Stimulated activated CD4-positive, alpha-beta T cell treated with anti-CD3 and anti-CD28 coated beads, Interleukin-4, amount 100 ng/mL, for 24 hours (primary cell): ENCODE data around the gene DNM2.
"Not testable (repeated sequence)": the region's sequence is repeated elsewhere in the genome, so short reads cannot be mapped to it uniquely, and the experiment has no call there.

Experiments
- DNase-seq: peaks from one replicate; pipeline ENCODE4 v3.0.0-alpha.2; 2020

DNM2 gene

GRCh38 chr19:10756371-10756770 is 38.5 kb downstream of the DNM2 start:
- DNase-seq: no peak

DNA sequence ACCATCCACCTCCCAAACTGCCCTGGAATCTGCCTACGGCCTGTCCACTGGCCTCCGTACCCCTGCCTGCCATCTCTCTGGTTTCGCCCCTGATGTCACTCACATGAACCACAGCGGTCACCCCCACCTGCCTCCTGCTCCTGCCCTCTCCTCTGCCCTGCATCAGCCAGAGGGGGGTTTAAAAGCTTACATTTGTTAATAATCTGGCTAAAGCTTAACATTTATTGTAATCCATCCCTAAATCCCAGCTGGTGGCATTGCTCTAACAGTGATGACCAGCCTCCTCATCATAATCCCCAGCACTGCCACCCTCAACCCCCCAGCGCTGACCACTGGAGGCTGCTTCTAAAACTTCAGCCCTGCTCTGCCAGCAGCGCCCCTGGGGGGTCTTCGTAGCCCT is 38.9 kb downstream of the DNM2 start:
- DNase-seq: no peak

DNA sequence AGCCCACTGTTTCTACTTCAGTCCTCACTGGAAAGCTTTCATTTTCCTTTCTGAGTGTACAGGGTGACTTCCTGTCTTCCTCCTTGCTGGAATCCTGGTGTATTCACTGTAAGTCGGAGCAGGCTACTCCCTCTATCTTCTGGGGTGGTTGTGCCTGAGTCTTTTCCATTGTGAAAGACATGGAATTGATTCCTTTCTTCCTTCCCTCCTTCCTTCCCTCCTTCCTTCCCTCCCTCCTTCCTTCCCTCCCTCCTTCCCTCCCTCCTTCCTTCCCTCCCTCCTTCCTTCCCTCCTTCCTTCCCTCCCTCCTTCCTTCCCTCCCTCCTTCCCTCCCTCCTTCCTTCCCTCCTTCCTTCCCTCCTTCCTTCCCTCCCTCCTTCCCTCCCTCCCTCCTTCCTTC is 40.2 kb downstream of the DNM2 start:
- DNase-seq: not testable (repeated sequence)

- DNase-seq: no peak
Measured at GRCh38 chr19:10758978-10759377, 41.1 kb downstream of the DNM2 start.

DNA sequence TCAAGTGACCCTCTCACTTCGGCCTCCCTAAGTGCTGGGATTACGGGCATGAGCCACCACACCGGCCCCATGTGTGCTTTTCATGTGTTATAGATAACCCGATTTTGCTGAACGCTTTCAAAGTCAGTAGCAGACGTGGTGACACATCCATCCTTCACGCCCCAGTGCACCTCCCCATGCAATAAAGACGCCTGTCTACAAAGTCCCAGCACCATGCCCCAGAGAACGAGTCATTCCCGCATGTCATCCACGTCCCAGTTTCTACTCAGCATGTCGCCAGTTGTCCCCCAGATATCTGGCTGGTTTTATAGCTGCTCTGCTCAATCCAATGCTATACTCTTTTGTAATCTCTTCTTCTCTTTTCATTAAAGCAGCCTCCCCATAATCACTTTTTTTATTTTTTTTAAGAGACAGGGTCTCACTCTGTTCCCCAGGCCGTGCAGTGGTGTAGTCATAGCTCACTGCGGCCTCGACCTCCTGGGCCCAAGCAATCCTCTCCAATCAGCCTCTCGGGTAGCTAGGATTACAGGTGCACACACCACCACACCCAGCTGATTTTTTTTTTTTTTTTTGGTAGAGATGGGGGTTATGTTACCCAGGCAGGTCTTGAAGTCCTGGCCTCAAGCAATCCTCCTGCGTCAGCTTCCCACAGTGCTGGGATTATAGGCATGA is 42.5 kb downstream of the DNM2 start:
- peak; percentile 55 for DNase-seq

GRCh38 chr19:10761443-10762250 is 43.8 kb downstream of the DNM2 start:
- no peak for DNase-seq

GRCh38 chr19:10762656-10763055 is 44.8 kb downstream of the DNM2 start:
- DNase-seq: no peak

DNA sequence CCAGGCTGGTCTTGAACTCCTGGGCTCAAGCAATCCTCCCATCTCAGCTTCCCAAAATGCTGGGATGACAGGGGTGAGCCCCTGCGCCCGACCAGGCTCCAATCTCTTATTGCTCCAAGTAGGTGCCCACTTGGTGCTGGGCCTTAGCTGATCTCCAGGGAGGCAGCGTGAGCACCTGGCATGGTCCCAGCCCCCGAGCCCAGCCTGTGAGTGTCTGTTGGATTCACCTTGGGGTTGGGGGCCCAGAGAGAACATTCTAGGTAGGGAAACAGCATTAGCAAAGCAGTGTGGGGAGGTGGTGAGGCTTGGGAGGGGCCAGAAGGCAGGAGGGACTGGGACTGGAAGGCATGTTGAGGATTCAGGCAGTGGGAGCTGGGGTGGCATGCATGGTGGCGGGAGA is 45.5 kb downstream of the DNM2 start:
- no peak for DNase-seq

DNA sequence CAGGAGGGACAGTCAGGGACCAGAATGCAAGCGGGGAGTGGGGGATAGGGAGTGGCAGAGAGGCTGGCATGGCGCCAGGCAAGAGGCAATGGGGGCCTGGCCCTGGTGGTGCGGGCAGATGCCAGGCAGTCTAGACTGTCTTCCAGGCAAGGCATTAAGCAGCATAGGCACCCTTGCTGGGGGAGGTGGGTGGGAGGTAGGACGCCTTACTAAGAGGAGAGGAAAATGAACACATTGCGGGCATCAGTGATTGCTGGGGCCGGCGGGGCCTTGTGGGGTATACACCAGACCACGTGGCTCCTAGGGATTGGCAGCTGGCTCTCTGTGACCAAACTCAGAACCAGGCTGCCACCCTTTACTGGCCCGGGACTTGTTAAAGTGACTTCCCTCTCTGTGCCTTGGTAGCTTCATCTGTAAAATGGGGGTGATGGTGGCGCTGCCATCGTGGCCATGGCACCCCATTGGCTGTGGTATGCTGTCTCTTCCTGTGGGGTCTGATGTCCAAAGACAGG is 46.0 kb downstream of the DNM2 start:
- DNase-seq: no peak

- no peak for DNase-seq
Measured at GRCh38 chr19:10764340-10764894, 46.5 kb downstream of the DNM2 start.

DNA sequence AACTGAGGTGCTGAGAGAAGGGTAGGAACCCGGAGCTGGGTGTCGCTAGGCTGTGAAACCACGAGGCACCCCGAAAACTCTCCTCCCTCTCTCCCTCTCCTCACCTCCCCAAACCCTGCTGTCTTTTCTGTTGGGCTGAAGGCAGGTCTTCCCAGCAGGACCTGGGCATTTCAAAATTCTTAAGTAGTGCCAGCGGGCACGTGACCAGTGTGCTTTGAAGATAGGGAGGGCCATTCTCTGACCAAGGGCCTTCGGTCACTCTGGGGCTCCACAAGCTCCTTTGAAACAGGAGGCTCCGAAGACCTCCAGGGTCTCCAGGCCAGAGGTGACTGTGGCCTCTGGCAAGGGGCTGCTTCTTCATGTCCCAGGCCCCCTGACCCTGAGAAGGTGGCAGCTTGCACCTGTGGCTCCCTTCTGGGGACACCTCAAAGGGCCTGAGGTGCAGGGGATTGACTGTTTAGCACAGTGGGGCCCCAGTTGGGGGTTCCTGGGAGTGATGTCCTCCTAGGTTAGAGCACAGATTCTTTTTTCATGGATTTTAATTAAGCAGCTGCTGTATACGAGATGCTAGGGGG is 48.3 kb downstream of the DNM2 start:
- DNase-seq: no peak

GRCh38 chr19:10766671-10767201 is 48.9 kb downstream of the DNM2 start:
- no peak for DNase-seq

- DNase-seq: no peak
Measured at GRCh38 chr19:10767726-10768125, 49.8 kb downstream of the DNM2 start.

DNA sequence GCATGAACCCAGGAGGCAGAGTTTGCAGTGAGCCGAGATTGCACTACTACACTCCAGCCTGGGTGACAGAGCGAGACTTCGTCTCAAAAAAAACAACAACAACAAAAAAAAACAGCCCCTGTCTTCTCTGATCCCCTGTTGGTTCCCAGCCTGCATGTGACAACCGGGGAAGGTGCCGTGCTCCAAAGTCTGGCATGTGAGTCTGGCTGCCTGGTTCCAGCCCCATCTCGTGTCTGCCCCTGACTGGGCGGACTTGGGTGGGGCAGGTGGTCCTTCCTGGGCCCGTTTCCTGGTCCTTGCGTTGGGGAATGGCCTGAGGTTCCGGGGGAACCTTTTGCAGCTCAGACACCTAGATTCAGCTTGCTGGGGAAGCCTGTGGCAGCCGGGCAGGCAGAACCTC is 50.5 kb downstream of the DNM2 start:
- DNase-seq: no peak

DNA sequence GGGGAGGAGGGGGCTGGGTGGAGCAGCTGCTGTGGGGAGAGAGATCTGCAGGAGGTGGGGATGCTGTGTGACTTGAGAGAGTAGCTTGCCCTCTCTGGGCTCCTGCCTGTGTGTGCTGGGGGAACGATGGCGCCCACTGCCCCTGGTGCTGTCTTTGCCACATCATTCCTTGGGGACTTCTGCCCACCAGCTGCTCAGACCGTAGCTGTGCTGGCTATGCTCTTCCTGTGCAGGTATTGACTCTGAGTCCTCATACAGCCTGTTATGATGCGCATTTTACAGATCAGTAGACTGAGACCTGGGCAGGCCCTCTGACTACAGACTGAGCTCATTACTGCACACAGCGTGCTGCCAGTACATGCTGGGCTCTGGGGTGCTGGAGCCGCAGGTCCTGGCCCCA is 51.1 kb downstream of the DNM2 start:
- no peak for DNase-seq

DNA sequence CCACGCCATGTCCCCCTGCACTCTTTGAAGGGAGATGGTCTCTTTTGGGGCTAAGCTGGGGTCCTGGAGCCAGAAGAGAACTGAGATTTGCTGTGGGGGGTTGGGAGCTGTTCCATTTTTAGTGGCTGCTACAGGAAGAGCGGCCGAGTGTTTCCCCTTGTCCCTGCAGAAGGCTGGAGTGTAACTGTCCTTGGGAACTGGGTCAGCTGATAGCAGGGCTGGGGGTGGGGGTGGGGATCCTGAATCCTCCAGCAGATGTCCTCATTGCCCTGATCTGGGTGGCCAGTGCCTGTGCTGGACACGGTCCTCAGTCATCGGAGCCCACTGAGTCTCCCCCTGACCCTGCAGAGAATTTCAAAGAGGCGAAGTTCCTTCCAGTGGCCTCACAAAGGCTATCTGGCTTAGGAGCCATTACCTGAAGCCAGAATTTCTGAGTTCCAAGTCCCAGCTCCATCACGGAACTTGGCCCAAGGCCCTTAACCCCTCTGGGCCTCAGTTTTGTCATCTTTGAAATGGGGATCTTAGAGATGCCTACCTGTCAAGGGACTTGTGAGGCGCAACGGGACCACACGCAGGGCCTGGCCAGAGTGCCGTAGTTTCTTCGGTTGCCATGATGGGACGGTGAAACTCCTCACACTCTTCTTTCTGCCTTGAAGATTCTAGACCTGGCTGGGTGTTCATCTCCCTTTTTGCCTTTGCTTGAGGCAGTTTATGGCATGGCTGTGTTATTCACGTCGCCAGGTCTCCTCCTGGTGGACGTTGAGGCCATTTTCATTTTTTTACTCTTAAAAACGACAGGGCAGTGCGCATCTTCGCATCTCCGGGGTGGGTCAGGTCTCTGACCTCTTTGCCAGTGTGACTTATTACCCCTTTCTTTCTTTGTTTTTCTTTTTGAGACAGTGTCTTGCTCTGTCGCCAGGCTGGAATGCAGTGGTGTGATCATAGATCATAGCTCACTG is 51.9 kb downstream of the DNM2 start:
- no peak for DNase-seq

- no peak for DNase-seq
Measured at GRCh38 chr19:10773969-10774368, 56.1 kb downstream of the DNM2 start.

- DNase-seq: no peak
Measured at GRCh38 chr19:10774893-10775292, 57.0 kb downstream of the DNM2 start.

GRCh38 chr19:10776900-10777650 is 59.2 kb downstream of the DNM2 start:
- no peak for DNase-seq

DNA sequence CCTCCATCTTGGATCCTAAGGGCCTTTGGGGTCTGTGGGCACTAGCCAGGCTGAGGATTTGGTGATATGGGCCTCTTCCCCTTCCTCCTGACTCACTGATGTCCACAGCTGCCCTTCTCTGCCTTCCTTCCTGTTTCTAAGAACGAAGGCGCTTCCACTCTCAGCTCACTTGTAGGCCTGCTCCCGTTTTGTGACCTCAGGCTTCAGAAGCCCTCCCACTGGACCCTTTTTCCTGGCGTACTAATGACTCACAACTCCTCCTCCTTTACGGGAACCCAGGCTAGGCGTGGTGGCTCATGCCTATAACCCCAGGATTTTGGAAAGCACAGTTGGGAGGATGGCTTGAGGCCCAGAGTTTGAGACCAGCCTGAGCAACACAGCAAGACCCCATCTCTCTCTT is 62.5 kb downstream of the DNM2 start:
- DNase-seq: no peak

DNA sequence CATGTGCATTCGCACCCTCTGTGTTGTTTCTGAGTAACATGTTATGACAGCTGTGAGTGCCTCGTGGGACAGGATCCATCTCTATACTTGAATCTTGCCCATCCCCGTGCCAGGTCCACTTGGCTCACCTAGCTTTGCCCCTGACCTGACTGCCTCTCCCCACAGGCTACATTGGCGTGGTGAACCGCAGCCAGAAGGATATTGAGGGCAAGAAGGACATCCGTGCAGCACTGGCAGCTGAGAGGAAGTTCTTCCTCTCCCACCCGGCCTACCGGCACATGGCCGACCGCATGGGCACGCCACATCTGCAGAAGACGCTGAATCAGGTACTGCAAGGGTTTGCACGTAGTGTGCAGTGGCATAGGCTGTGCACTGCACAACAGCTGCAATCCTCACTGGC is 64.9 kb downstream of the DNM2 start:
- no peak for DNase-seq
